Activated CD8-positive, alpha-beta memory T cell treated with anti-CD3 and anti-CD28 coated beads, Interleukin-2, amount 50 U/mL, for 48 hours (primary cell): Measurements from ENCODE around the gene ARHGAP15.

ENCODE experiments used
- DNase-seq: peaks from one replicate; pipeline ENCODE4 v3.0.0-alpha.2; 2020

Gene ARHGAP15

GRCh38 chr2:143354050-143354750 lies 225.0 kb downstream of the ARHGAP15 start:
- DNase-seq, result no peak

- no peak for DNase-seq
Measured at GRCh38 chr2:143355870-143356269, 226.7 kb downstream of the ARHGAP15 start.

GRCh38 chr2:143356336-143356735 lies 227.1 kb downstream of the ARHGAP15 start:
- no peak for DNase-seq

- no peak for DNase-seq
Measured at GRCh38 chr2:143356736-143357446, 227.7 kb downstream of the ARHGAP15 start.

- DNase-seq, result no peak
Measured at GRCh38 chr2:143357966-143358365, 228.7 kb downstream of the ARHGAP15 start.

- no peak for DNase-seq
Measured at GRCh38 chr2:143361346-143361745, 232.1 kb downstream of the ARHGAP15 start.

- no peak for DNase-seq
Measured at GRCh38 chr2:143371616-143372015, 242.4 kb downstream of the ARHGAP15 start.

- DNase-seq, result no peak
Measured at GRCh38 chr2:143375384-143375880, 246.2 kb downstream of the ARHGAP15 start.

- no peak for DNase-seq
Measured at GRCh38 chr2:143378996-143379395, 249.8 kb downstream of the ARHGAP15 start.

- DNase-seq, result no peak
Measured at GRCh38 chr2:143379955-143380354, 250.7 kb downstream of the ARHGAP15 start.

GRCh38 chr2:143382573-143382972 lies 253.4 kb downstream of the ARHGAP15 start:
- DNase-seq, result no peak

- no peak for DNase-seq
Measured at GRCh38 chr2:143383016-143383415, 253.8 kb downstream of the ARHGAP15 start.

- DNase-seq, result no peak
Measured at GRCh38 chr2:143384111-143384510, 254.9 kb downstream of the ARHGAP15 start.

- no peak for DNase-seq
Measured at GRCh38 chr2:143390171-143390570, 261.0 kb downstream of the ARHGAP15 start.

GRCh38 chr2:143392358-143392757 lies 263.1 kb downstream of the ARHGAP15 start:
- no peak for DNase-seq

- DNase-seq, result no peak
Measured at GRCh38 chr2:143394062-143394461, 264.8 kb downstream of the ARHGAP15 start.

GRCh38 chr2:143397884-143398614 lies 268.8 kb downstream of the ARHGAP15 start:
- DNase-seq, result no peak

- DNase-seq, result no peak
Measured at GRCh38 chr2:143398781-143399180, 269.6 kb downstream of the ARHGAP15 start.

GRCh38 chr2:143399631-143400069 lies 270.4 kb downstream of the ARHGAP15 start:
- DNase-seq, result no peak

- DNase-seq, result no peak
Measured at GRCh38 chr2:143401861-143402260, 272.6 kb downstream of the ARHGAP15 start.

- no peak for DNase-seq
Measured at GRCh38 chr2:143402451-143402850, 273.2 kb downstream of the ARHGAP15 start.

GRCh38 chr2:143410082-143410897 lies 281.1 kb downstream of the ARHGAP15 start:
- no peak for DNase-seq

GRCh38 chr2:143415571-143415970 lies 286.4 kb downstream of the ARHGAP15 start:
- DNase-seq, result no peak
